Upper lobe of left lung (tissue), 4 donors: Measurements from ENCODE around the gene KCNJ9.

Experiments used
- POLR2A ChIP-seq, 4 donors: fragments of 450-650 bp; IDR thresholded peaks; one replicate each; pipeline ENCODE4 v1.5.1; 2016 to 2017; ENCODE audit warnings: antibody characterized with exemption in 4 of 4, mild to moderate bottlenecking in 2 of 4
- POLR2AphosphoS5 ChIP-seq, 2 donors: sonication (generic); formaldehyde crosslinking; IDR thresholded peaks; one replicate each; pipeline ENCODE4 v1.5.1; 2017; ENCODE audit warnings: antibody characterized with exemption in 2 of 2
- TF ChIP-seq, protein P1 (sequence below), 6 experiments: fragments of 450-650 bp in 4 of 6; fragments of 200-600 bp in 2 of 6; sonication (generic) in 2 of 6; IDR thresholded peaks; one replicate each; pipeline ENCODE4 v1.5.1; 2016 to 2019; ENCODE audit warnings: antibody characterized with exemption in 6 of 6

DNA sequence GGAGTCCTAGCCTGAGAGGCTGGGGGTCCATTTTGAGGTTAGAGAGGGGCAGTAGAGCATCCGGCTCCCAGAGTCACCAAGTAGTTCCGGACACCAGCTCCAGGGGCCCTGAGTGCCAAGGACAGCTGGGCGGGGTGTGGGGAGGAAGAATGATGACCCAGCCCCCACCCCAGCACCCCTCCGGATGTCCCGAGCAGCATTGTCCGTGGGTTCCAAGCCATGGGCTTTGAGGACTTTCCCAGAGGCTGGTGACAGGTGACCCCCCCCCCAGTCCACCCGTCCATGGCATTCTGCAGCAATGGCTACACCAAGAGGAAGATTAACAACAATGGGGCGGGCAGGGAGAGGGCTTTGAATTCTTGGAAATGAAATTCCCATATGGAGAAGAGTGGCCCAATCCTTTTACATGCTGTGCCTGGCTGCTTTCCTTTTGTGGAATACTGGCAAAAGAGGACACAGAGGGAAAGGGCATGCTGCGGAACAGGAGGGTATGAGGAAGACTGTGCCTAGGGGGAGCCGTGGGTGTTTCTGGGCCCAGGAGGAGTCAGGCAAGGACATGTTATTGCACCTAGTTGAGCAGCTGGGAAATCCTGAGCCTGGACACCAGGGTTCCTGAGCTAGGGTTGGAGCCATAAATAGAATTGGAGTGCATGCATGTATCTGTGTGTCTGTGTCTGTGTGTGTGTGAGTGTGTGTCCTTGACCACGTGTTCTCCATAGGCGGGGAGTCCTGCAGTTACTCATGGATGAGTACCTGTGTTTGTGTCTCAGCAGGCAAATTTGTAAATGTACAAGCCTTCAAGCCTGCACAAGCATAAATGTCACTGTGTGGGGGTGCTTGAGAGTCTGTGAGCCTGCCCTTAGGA is 35.2 kb downstream of the KCNJ9 start:
- TF ChIP-seq, protein P1, sequence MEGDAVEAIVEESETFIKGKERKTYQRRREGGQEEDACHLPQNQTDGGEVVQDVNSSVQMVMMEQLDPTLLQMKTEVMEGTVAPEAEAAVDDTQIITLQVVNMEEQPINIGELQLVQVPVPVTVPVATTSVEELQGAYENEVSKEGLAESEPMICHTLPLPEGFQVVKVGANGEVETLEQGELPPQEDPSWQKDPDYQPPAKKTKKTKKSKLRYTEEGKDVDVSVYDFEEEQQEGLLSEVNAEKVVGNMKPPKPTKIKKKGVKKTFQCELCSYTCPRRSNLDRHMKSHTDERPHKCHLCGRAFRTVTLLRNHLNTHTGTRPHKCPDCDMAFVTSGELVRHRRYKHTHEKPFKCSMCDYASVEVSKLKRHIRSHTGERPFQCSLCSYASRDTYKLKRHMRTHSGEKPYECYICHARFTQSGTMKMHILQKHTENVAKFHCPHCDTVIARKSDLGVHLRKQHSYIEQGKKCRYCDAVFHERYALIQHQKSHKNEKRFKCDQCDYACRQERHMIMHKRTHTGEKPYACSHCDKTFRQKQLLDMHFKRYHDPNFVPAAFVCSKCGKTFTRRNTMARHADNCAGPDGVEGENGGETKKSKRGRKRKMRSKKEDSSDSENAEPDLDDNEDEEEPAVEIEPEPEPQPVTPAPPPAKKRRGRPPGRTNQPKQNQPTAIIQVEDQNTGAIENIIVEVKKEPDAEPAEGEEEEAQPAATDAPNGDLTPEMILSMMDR (IDR thresholded peaks at IDR 0.05): no peak
- TF ChIP-seq POLR2A (IDR thresholded peaks at IDR 0.05) (no peak), POLR2AphosphoS5 (IDR thresholded peaks at IDR 0.05) (no peak)
